Lung (tissue), 12 donors: ENCODE results near the gene XYLB. TPM values are rescaled to one million over a fixed set of nuclear protein-coding genes. Genes with fewer than 3 reads are reported as not detected.

Experiments
- ATAC-seq: fragments of 200-7000 bp; cut with Tn5 transposase; one replicate; pipeline ENCODE4 v1.9.1; 2020; ENCODE audit warnings: moderate number of reproducible peaks; ENCODE audit not compliant: insufficient read depth, low FRiP score
- DNase-seq, 3 donors: peaks; one replicate each; pipeline ENCODE4 v3.0.0-alpha.2; 2013 to 2017
- H3K27ac ChIP-seq, 2 donors: one replicate each; pipeline ENCODE4 v1.5.1; 2013; ENCODE audit warnings: mild to moderate bottlenecking in 2 of 2, moderate library complexity in 2 of 2, control low read depth in 1 of 2, inconsistent platforms in 1 of 2, low read depth in 1 of 2, low read length in 1 of 2
- H3K27me3 ChIP-seq, 3 donors: one replicate each; pipeline ENCODE4 v1.5.1; 2013; ENCODE audit warnings: low read length in 2 of 3; ENCODE audit not compliant: control insufficient read depth in 3 of 3, insufficient read depth in 3 of 3
- H3K36me3 ChIP-seq, 4 donors: one replicate each; pipeline ENCODE4 v1.5.1; 2013; ENCODE audit warnings: low read length in 4 of 4, mild to moderate bottlenecking in 1 of 4, moderate library complexity in 1 of 4; ENCODE audit not compliant: control insufficient read depth in 4 of 4, insufficient read depth in 4 of 4
- H3K4me1 ChIP-seq, 5 donors: one replicate each; pipeline ENCODE4 v1.5.1; 2013; ENCODE audit warnings: low read length in 5 of 5, mild to moderate bottlenecking in 2 of 5, moderate library complexity in 1 of 5; ENCODE audit not compliant: control insufficient read depth in 5 of 5, insufficient read depth in 5 of 5
- H3K4me3 ChIP-seq: one replicate; pipeline ENCODE4 v1.5.1; 2013; ENCODE audit warnings: mild to moderate bottlenecking, control low read depth, moderate library complexity
- H3K9ac ChIP-seq, 2 donors: one replicate each; pipeline ENCODE4 v1.5.1; 2013; ENCODE audit warnings: low read length in 2 of 2, control low read depth in 1 of 2; ENCODE audit not compliant: insufficient read depth in 1 of 2
- H3K9me3 ChIP-seq, 4 donors: one replicate each; pipeline ENCODE4 v1.5.1; 2013; ENCODE audit warnings: low read length in 3 of 4, mild to moderate bottlenecking in 1 of 4, moderate library complexity in 1 of 4; ENCODE audit not compliant: control insufficient read depth in 4 of 4, insufficient read depth in 3 of 4
- WGBS, 2 donors: extraction: QIAGEN DNeasy Blood & Tissue Kit; methylation state at CpG; one replicate each; pipeline ENCODE4 v1.1.7; 2013; 5-methylcytosine and 5-hydroxymethylcytosine counted together
- polyA plus RNA-seq, 2 donors: library from polyadenylated mRNA; stranded (reverse); fragments of 200-250 nt; gene quantifications; one replicate each; pipeline ENCODE4 v1.2.1, GENCODE V29; 2013
- total RNA-seq, 2 donors: library from RNA; depleted of rRNA in 1 of 2; stranded (reverse); fragments of >200 nt in 1 of 2; gene quantifications; one replicate each; pipeline ENCODE4 v1.2.1, GENCODE V29; 2014 to 2021
- TF ChIP-seq, protein P1 (sequence below): IDR thresholded peaks from 2 replicates; pipeline ENCODE4 v1.5.1; 2012; ENCODE audit warnings: mild to moderate bottlenecking; ENCODE audit errors: control extremely low read depth, extremely low read depth
- donor health status: control.
- donor health status: control.
- donor health status: Bipolar disorder and iron deficiency.
- donor health status: healthy.
- donor health status: DM: yes; HTN: yes; CAD: no.

XYLB gene
- total and polyA plus RNA-seq, 4 donors: 0.89 to 5.8 (median 3.2) TPM

DNA sequence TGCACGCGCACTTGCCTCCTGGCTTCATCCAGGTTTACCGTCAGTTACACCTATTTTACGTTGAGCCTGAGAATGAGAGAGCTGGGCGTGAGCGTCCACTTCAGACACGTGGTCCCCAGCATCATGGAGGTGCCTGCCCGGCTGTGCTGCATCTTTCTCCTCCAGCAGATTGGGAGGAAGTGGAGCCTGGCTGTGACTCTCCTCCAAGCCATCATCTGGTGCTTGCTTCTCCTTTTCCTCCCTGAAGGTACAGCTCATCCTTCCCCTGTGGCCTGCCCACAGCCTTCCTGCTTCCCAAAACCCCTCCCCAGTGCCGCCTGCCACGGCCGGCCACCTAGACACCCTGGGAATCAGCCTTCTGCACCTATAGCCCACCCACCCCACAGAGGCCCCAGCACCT, 32.9 kb upstream of the XYLB start:
- no peak overlapping the region for H3K4me3 ChIP-seq
- 57 to 69% methylated on average over 11 of the region's 11 CpGs for WGBS, 2 donors
- peaks cover 0 to 2% (median 0%) of the 10 kb centered on the region in 4 donors for H3K9me3 ChIP-seq
- no peaks in the 10 kb centered on the region for H3K4me1 ChIP-seq
- ATAC-seq (no peak), DNase-seq (no peak)
- TF ChIP-seq, protein P1, sequence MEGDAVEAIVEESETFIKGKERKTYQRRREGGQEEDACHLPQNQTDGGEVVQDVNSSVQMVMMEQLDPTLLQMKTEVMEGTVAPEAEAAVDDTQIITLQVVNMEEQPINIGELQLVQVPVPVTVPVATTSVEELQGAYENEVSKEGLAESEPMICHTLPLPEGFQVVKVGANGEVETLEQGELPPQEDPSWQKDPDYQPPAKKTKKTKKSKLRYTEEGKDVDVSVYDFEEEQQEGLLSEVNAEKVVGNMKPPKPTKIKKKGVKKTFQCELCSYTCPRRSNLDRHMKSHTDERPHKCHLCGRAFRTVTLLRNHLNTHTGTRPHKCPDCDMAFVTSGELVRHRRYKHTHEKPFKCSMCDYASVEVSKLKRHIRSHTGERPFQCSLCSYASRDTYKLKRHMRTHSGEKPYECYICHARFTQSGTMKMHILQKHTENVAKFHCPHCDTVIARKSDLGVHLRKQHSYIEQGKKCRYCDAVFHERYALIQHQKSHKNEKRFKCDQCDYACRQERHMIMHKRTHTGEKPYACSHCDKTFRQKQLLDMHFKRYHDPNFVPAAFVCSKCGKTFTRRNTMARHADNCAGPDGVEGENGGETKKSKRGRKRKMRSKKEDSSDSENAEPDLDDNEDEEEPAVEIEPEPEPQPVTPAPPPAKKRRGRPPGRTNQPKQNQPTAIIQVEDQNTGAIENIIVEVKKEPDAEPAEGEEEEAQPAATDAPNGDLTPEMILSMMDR: no peak
- H3K27ac ChIP-seq: no peak overlapping the region
- H3K9ac ChIP-seq: no peak overlapping the region
- H3K27me3 ChIP-seq: no peaks in the 10 kb centered on the region
- H3K36me3 ChIP-seq: no peaks in the 10 kb centered on the region

DNA sequence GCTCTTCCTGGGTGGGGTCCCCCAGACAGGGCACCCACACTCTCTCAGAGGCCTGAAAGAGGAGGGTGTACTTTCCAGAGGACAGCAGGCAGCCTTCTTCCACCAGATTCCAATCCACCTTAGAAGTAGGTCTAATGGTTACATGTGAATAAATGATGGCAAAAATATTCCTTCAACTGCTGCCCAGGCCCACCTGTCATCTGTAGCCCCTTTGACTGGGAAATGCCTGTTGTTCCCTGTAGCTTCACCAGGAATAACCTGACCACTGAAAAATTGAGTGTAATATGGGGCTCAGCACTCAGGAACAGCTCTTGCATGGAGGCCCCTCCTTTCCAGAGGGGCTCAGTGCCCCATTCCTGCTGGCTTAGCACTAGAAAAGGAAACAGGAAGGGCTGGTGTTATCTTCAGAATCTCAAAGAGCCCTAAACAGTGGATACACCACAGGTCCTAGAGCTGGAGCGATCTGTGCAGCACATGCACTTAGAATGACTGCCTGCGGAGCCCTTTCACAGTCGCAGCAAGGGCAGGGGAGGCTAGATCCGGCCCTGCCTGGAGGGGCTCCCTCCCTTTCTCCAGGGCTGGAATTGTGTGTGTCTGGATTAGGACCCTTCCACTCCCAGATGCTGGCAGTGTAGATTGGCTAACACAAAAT, 32.3 kb upstream of the XYLB start:
- H3K4me1 ChIP-seq: no peaks in the 10 kb centered on the region
- DNase-seq (peak in 1 of 3 donors; percentile 27), ATAC-seq (no peak)
- no peak overlapping the region for H3K9ac ChIP-seq
- no peaks in the 10 kb centered on the region for H3K36me3 ChIP-seq
- H3K4me3 ChIP-seq: no peak overlapping the region
- H3K27me3 ChIP-seq: no peaks in the 10 kb centered on the region
- TF ChIP-seq, protein P1: no peak
- H3K27ac ChIP-seq: no peak overlapping the region
- WGBS, 2 donors: 19 to 30% methylated on average over 4 of the region's 4 CpGs
- H3K9me3 ChIP-seq: peaks cover 0 to 2% (median 0%) of the 10 kb centered on the region in 4 donors

DNA sequence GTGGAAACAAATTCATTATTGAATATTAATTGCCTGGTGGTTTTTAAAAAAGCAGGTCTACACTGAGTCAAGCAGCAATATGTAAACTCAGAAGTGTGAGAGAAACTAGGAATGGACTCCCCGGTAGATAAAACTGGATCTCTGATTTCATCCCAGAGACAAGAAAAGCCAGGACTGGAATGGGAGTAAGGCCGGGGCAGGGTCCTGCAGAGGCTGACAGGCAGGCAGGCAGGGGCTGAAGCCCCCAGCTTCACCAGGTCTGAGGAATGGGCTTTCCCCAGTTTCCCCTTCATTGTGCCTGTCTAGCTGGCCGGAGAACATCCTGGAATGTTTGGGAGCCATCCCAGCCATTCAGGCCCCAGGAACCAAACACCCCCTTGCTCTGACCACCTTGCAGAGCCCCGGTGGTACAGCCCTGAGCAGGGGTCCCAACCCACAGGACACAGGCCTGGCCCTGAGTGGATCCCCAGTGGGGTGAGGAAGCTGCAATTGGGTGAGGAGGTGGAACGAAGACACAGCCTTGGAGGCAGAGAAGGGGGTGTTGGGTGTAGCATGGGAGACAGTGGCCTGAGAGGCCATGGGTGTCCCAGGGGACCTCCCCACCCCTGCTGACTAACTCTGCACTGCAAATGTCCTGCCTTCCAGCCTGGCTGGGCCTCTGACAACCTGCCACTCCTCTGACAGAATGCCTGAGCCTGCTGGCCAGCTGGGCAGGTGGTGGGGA, 31.7 kb upstream of the XYLB start:
- Histone ChIP-seq H3K36me3 (no peaks in the 10 kb centered on the region), H3K4me1 (no peaks in the 10 kb centered on the region), H3K9me3 (peaks cover 0 to 2% (median 0%) of the 10 kb centered on the region in 4 donors), H3K4me3 (no peak overlapping the region), H3K27ac (no peak overlapping the region), H3K9ac (no peak overlapping the region), H3K27me3 (no peaks in the 10 kb centered on the region)
- TF ChIP-seq, protein P1: no peak
- ATAC-seq: no peak
- DNase-seq: no peak
- 79 to 82% methylated on average over 5 of the region's 5 CpGs for WGBS, 2 donors
